HFFc6 (cell line): ENCODE data around the gene FN3KRP. TPM values are rescaled to one million over a fixed set of nuclear protein-coding genes. Genes with fewer than 3 reads are reported as not detected.

Experiments
- DNase-seq: peaks from one replicate; pipeline ENCODE4 v3.0.0-alpha.2; 2018
- H3K27ac Mint-ChIP-seq: 2 replicates; pipeline ENCODE4 v1.8.0; 2020; ENCODE audit warnings: mild to moderate bottlenecking, mixed read lengths
- H3K27me3 Mint-ChIP-seq: 2 replicates; pipeline ENCODE4 v1.8.0; 2021; ENCODE audit warnings: mild to moderate bottlenecking, moderate library complexity, mixed read lengths; ENCODE audit not compliant: insufficient read depth
- H3K36me3 Mint-ChIP-seq: 2 replicates; pipeline ENCODE4 v1.8.0; 2021; ENCODE audit warnings: low read depth, mixed read lengths
- H3K4me1 Mint-ChIP-seq: 2 replicates; pipeline ENCODE4 v1.8.0; 2020; ENCODE audit warnings: low read depth, mixed read lengths
- H3K4me3 Mint-ChIP-seq: 2 replicates; pipeline ENCODE4 v1.8.0; 2020; ENCODE audit warnings: mild to moderate bottlenecking, moderate library complexity, mixed read lengths
- H3K9me3 Mint-ChIP-seq: 2 replicates; pipeline ENCODE4 v1.8.0; 2020; ENCODE audit warnings: mild to moderate bottlenecking, mixed read lengths
- total RNA-seq, 6 experiments: library from RNA; stranded (reverse); fragmentation: NEBNext Ultra II Directional; extraction: Animal tissue kit (Norgen Biotek cat#: 25700); gene quantifications; 2 replicates in 1 of 6; 3 replicates in 5 of 6; pipeline ENCODE4 v1.2.3, GENCODE V29; 2021
- TF ChIP-seq, protein P1 (sequence below): fragments of 200-600 bp; sonication (generic); IDR thresholded peaks from 2 replicates; pipeline ENCODE4 v1.5.0; 2021; ENCODE audit warnings: antibody characterized with exemption, mild to moderate bottlenecking

The FN3KRP gene
- total RNA-seq, 6 experiments from 2014 or later: 27.7 to 36.3 (median 33.7) TPM

- peaks cover 2% of the 10 kb centered on the region; the same call in 1 of the 2 replicates for H3K27me3 Mint-ChIP-seq
- DNase-seq: no peak
- TF ChIP-seq, protein P1, sequence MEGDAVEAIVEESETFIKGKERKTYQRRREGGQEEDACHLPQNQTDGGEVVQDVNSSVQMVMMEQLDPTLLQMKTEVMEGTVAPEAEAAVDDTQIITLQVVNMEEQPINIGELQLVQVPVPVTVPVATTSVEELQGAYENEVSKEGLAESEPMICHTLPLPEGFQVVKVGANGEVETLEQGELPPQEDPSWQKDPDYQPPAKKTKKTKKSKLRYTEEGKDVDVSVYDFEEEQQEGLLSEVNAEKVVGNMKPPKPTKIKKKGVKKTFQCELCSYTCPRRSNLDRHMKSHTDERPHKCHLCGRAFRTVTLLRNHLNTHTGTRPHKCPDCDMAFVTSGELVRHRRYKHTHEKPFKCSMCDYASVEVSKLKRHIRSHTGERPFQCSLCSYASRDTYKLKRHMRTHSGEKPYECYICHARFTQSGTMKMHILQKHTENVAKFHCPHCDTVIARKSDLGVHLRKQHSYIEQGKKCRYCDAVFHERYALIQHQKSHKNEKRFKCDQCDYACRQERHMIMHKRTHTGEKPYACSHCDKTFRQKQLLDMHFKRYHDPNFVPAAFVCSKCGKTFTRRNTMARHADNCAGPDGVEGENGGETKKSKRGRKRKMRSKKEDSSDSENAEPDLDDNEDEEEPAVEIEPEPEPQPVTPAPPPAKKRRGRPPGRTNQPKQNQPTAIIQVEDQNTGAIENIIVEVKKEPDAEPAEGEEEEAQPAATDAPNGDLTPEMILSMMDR: no peak
- H3K4me1 Mint-ChIP-seq: peaks cover 12% of the 10 kb centered on the region
- H3K9me3 Mint-ChIP-seq: no peaks in the 10 kb centered on the region
- peaks cover 13% of the 10 kb centered on the region; the same call in 1 of the 2 replicates for H3K36me3 Mint-ChIP-seq
- no peak overlapping the region for H3K4me3 Mint-ChIP-seq
- H3K27ac Mint-ChIP-seq: no peak overlapping the region
Measured at GRCh38 chr17:82718986-82719685, 2.6 kb downstream of the FN3KRP start.

GRCh38 chr17:82720204-82720603 is 3.7 kb downstream of the FN3KRP start:
- Mint-ChIP-seq H3K4me3 (no peak overlapping the region), H3K36me3 (peaks cover 13% of the 10 kb centered on the region; the same call in 1 of the 2 replicates), H3K27me3 (peaks cover 2% of the 10 kb centered on the region; the same call in 1 of the 2 replicates), H3K4me1 (peaks cover 12% of the 10 kb centered on the region), H3K27ac (no peak overlapping the region), H3K9me3 (no peaks in the 10 kb centered on the region)
- no peak for DNase-seq
- TF ChIP-seq, protein P1: no peak

GRCh38 chr17:82722341-82723013 is 6.0 kb downstream of the FN3KRP start:
- H3K4me3 Mint-ChIP-seq: no peak overlapping the region
- peaks cover 2% of the 10 kb centered on the region; the same call in 1 of the 2 replicates for H3K27me3 Mint-ChIP-seq
- H3K27ac Mint-ChIP-seq: no peak overlapping the region
- peaks cover 8% of the 10 kb centered on the region for H3K4me1 Mint-ChIP-seq
- peaks cover 13% of the 10 kb centered on the region; the same call in 1 of the 2 replicates for H3K36me3 Mint-ChIP-seq
- DNase-seq: no peak
- TF ChIP-seq, protein P1: no peak
- no peaks in the 10 kb centered on the region for H3K9me3 Mint-ChIP-seq

DNA sequence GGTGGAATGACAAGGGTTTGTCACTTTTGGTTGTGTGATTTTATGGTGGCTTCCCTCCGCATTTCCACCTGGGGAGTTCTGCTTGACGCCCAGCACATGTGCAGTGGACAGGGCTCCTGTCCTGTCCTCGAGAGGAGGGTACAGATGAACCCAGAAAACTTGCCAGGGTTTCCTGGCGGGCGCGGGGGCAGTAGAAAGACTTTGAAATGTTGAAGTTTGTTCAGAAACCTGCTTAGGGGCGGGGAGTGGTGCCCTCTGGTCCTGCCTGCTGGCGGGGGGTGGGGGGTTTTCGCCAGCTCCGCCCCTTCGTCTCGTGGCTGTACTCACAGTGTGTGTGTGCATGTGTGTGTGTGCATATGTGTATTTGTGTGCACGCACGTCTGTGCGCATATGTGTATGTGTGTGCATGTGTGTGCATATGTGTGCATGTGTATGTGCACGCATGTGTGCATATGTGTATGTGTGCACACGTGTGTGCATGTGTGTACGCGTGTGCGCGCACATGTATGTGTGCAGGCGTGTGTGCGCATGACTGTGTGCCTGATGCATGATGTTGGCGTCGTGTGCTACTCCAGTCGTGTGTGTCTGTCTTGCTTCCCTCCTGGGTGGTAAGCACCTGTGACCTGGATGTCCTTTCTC is 6.8 kb downstream of the FN3KRP start:
- no peaks in the 10 kb centered on the region for H3K9me3 Mint-ChIP-seq
- no peak for DNase-seq

DNA sequence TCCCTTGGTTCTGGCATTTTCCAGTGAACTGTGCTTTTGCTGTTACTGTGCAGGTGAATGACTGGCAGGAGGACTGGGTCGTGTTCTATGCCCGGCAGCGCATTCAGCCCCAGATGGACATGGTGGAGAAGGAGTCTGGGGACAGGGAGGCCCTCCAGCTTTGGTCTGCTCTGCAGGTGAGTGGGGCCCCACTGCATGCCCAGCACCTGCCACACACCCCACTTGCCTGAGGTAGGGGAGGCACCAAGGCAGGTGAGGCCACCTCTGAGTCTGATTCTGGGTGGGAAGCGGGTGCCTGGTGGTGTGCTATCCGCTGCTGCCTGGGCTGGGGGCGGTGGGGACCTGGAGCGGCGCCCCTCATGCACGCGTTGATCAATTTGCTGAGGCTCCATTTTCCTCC is 9.9 kb downstream of the FN3KRP start:
- Mint-ChIP-seq H3K4me3 (no peak overlapping the region), H3K27me3 (no peaks in the 10 kb centered on the region), H3K9me3 (peaks cover 3% of the 10 kb centered on the region; the same call in 1 of the 2 replicates), H3K36me3 (peaks cover 21% of the 10 kb centered on the region), H3K27ac (no peak overlapping the region), H3K4me1 (no peaks in the 10 kb centered on the region)
- TF ChIP-seq, protein P1: no peak
- DNase-seq: no peak

More for the DNA sequence above, 6.8 kb downstream of the FN3KRP start:
- Mint-ChIP-seq H3K27ac (no peak overlapping the region), H3K36me3 (peaks cover 13% of the 10 kb centered on the region; the same call in 1 of the 2 replicates), H3K4me3 (no peak overlapping the region), H3K27me3 (no peaks in the 10 kb centered on the region), H3K4me1 (peaks cover under 1% of the 10 kb centered on the region; the same call in 1 of the 2 replicates)
- TF ChIP-seq, protein P1: no peak
